Measurements from ENCODE around the gene IL19.
A peak's percentile ranks its signal among the peaks of the same experiment; 100 is the strongest.
"Not testable (repeated sequence)": the region's sequence is repeated elsewhere in the genome, so short reads cannot be mapped to it uniquely, and the experiment has no call there.

The IL19 gene

GRCh38 chr1:206842854-206843253 is 72.3 kb downstream of the IL19 start:
- FAIRE-seq = no peak
- DNase-seq (ENCODE audit: insufficient read length, low spot score) = no peak
- no peak for TF ChIP-seq PAX5 (IDR thresholded peaks at IDR 0.05; ENCODE audit: insufficient read depth, low read length, severe bottlenecking)
- no peak for TF ChIP-seq TAF1 (IDR thresholded peaks at IDR 0.05; ENCODE audit: low read depth, low read length)
- no peak for TF ChIP-seq SPI1 (IDR thresholded peaks at IDR 0.05; ENCODE audit: low read depth, low read length)
- no peak for TF ChIP-seq POLR2AphosphoS5 (IDR thresholded peaks at IDR 0.05; ENCODE audit: low read depth, low read length)
- TF ChIP-seq POLR2A (IDR thresholded peaks at IDR 0.05; ENCODE audit: low read depth, low read length) = no peak
- no peak for TF ChIP-seq POU2F2 (IDR thresholded peaks at IDR 0.05; ENCODE audit: low read depth, low read length)

- no peak for TF ChIP-seq POLR2AphosphoS5 (IDR thresholded peaks at IDR 0.05; ENCODE audit: low read depth, low read length)
- no peak for TF ChIP-seq POU2F2 (IDR thresholded peaks at IDR 0.05; ENCODE audit: low read depth, low read length)
- TF ChIP-seq PAX5 (IDR thresholded peaks at IDR 0.05; ENCODE audit: insufficient read depth, low read length, severe bottlenecking) = no peak
- no peak for TF ChIP-seq SPI1 (IDR thresholded peaks at IDR 0.05; ENCODE audit: low read depth, low read length)
- no peak for TF ChIP-seq TAF1 (IDR thresholded peaks at IDR 0.05; ENCODE audit: low read depth, low read length)
- no peak for TF ChIP-seq POLR2A (IDR thresholded peaks at IDR 0.05; ENCODE audit: low read depth, low read length)
- no peak for DNase-seq (ENCODE audit: insufficient read length, low spot score)
- FAIRE-seq = no peak
These were observed 73.1 kb downstream of the IL19 start for GRCh38 chr1:206843626-206844025.

- DNase-seq (ENCODE audit: insufficient read length, low spot score) (no peak), FAIRE-seq (no peak)
- TF ChIP-seq PAX5 (IDR thresholded peaks at IDR 0.05; ENCODE audit: insufficient read depth, low read length, severe bottlenecking) (no peak), TAF1 (IDR thresholded peaks at IDR 0.05; ENCODE audit: low read depth, low read length) (no peak), POU2F2 (IDR thresholded peaks at IDR 0.05; ENCODE audit: low read depth, low read length) (no peak), POLR2A (IDR thresholded peaks at IDR 0.05; ENCODE audit: low read depth, low read length) (no peak), POLR2AphosphoS5 (IDR thresholded peaks at IDR 0.05; ENCODE audit: low read depth, low read length) (no peak), SPI1 (IDR thresholded peaks at IDR 0.05; ENCODE audit: low read depth, low read length) (no peak)
These were observed 75.9 kb downstream of the IL19 start for GRCh38 chr1:206846487-206846886.

- FAIRE-seq (no peak), DNase-seq (ENCODE audit: insufficient read length, low spot score) (no peak)
- TF ChIP-seq SPI1 (IDR thresholded peaks at IDR 0.05; ENCODE audit: low read depth, low read length) (no peak), POLR2AphosphoS5 (IDR thresholded peaks at IDR 0.05; ENCODE audit: low read depth, low read length) (no peak), POU2F2 (IDR thresholded peaks at IDR 0.05; ENCODE audit: low read depth, low read length) (no peak), TAF1 (IDR thresholded peaks at IDR 0.05; ENCODE audit: low read depth, low read length) (no peak), PAX5 (IDR thresholded peaks at IDR 0.05; ENCODE audit: insufficient read depth, low read length, severe bottlenecking) (no peak), POLR2A (IDR thresholded peaks at IDR 0.05; ENCODE audit: low read depth, low read length) (no peak)
These were observed 76.8 kb downstream of the IL19 start for GRCh38 chr1:206847337-206847834.

GRCh38 chr1:206847946-206848345 is 77.4 kb downstream of the IL19 start:
- TF ChIP-seq PAX5 (IDR thresholded peaks at IDR 0.05; ENCODE audit: insufficient read depth, low read length, severe bottlenecking) (no peak), POLR2A (IDR thresholded peaks at IDR 0.05; ENCODE audit: low read depth, low read length) (no peak), POLR2AphosphoS5 (IDR thresholded peaks at IDR 0.05; ENCODE audit: low read depth, low read length) (no peak), TAF1 (IDR thresholded peaks at IDR 0.05; ENCODE audit: low read depth, low read length) (no peak), POU2F2 (IDR thresholded peaks at IDR 0.05; ENCODE audit: low read depth, low read length) (no peak), SPI1 (IDR thresholded peaks at IDR 0.05; ENCODE audit: low read depth, low read length) (no peak)
- DNase-seq (ENCODE audit: insufficient read length, low spot score) (no peak), FAIRE-seq (peak; percentile 40)

- FAIRE-seq (no peak), DNase-seq (ENCODE audit: insufficient read length, low spot score) (no peak)
- TF ChIP-seq POLR2AphosphoS5 (IDR thresholded peaks at IDR 0.05; ENCODE audit: low read depth, low read length) (no peak), PAX5 (IDR thresholded peaks at IDR 0.05; ENCODE audit: insufficient read depth, low read length, severe bottlenecking) (no peak), TAF1 (IDR thresholded peaks at IDR 0.05; ENCODE audit: low read depth, low read length) (no peak), POLR2A (IDR thresholded peaks at IDR 0.05; ENCODE audit: low read depth, low read length) (no peak), POU2F2 (IDR thresholded peaks at IDR 0.05; ENCODE audit: low read depth, low read length) (no peak), SPI1 (IDR thresholded peaks at IDR 0.05; ENCODE audit: low read depth, low read length) (no peak)
These were observed 79.8 kb downstream of the IL19 start for GRCh38 chr1:206850401-206850800.

- TF ChIP-seq PAX5 (IDR thresholded peaks at IDR 0.05; ENCODE audit: insufficient read depth, low read length, severe bottlenecking) (no peak), POU2F2 (IDR thresholded peaks at IDR 0.05; ENCODE audit: low read depth, low read length) (no peak)
- no peak for DNase-seq (ENCODE audit: insufficient read length, low spot score)
- FAIRE-seq = no peak
These were observed 80.9 kb downstream of the IL19 start for GRCh38 chr1:206851341-206852010.

GRCh38 chr1:206852662-206853061 is 82.1 kb downstream of the IL19 start:
- not testable (repeated sequence) for DNase-seq (ENCODE audit: insufficient read length, low spot score); FAIRE-seq

GRCh38 chr1:206853696-206854095 is 83.1 kb downstream of the IL19 start:
- FAIRE-seq; DNase-seq (ENCODE audit: insufficient read length, low spot score): not testable (repeated sequence)

- FAIRE-seq (no peak), DNase-seq (ENCODE audit: insufficient read length, low spot score) (no peak)
- no peak for TF ChIP-seq POU2F2 (IDR thresholded peaks at IDR 0.05; ENCODE audit: low read depth, low read length)
- no peak for TF ChIP-seq TAF1 (IDR thresholded peaks at IDR 0.05; ENCODE audit: low read depth, low read length)
- TF ChIP-seq POLR2A (IDR thresholded peaks at IDR 0.05; ENCODE audit: low read depth, low read length) = no peak
- TF ChIP-seq SPI1 (IDR thresholded peaks at IDR 0.05; ENCODE audit: low read depth, low read length) = no peak
- no peak for TF ChIP-seq PAX5 (IDR thresholded peaks at IDR 0.05; ENCODE audit: insufficient read depth, low read length, severe bottlenecking)
- TF ChIP-seq POLR2AphosphoS5 (IDR thresholded peaks at IDR 0.05; ENCODE audit: low read depth, low read length) = no peak
These were observed 84.0 kb downstream of the IL19 start for GRCh38 chr1:206854401-206855129.
